Lung (tissue), 12 donors: ENCODE data around the gene MPHOSPH8. TPM values are rescaled to one million over a fixed set of nuclear protein-coding genes. Genes with fewer than 3 reads are reported as not detected.

ENCODE experiments used
- ATAC-seq: fragments of 200-7000 bp; cut with Tn5 transposase; one replicate; pipeline ENCODE4 v1.9.1; 2020; ENCODE audit warnings: moderate number of reproducible peaks; ENCODE audit not compliant: insufficient read depth, low FRiP score
- DNase-seq, 3 donors: peaks; one replicate each; pipeline ENCODE4 v3.0.0-alpha.2; 2013 to 2017
- H3K27ac ChIP-seq, 2 donors: one replicate each; pipeline ENCODE4 v1.5.1; 2013; ENCODE audit warnings: mild to moderate bottlenecking in 2 of 2, moderate library complexity in 2 of 2, control low read depth in 1 of 2, inconsistent platforms in 1 of 2, low read depth in 1 of 2, low read length in 1 of 2
- H3K27me3 ChIP-seq, 3 donors: one replicate each; pipeline ENCODE4 v1.5.1; 2013; ENCODE audit warnings: low read length in 2 of 3; ENCODE audit not compliant: control insufficient read depth in 3 of 3, insufficient read depth in 3 of 3
- H3K36me3 ChIP-seq, 4 donors: one replicate each; pipeline ENCODE4 v1.5.1; 2013; ENCODE audit warnings: low read length in 4 of 4, mild to moderate bottlenecking in 1 of 4, moderate library complexity in 1 of 4; ENCODE audit not compliant: control insufficient read depth in 4 of 4, insufficient read depth in 4 of 4
- H3K4me1 ChIP-seq, 5 donors: one replicate each; pipeline ENCODE4 v1.5.1; 2013; ENCODE audit warnings: low read length in 5 of 5, mild to moderate bottlenecking in 2 of 5, moderate library complexity in 1 of 5; ENCODE audit not compliant: control insufficient read depth in 5 of 5, insufficient read depth in 5 of 5
- H3K4me3 ChIP-seq: one replicate; pipeline ENCODE4 v1.5.1; 2013; ENCODE audit warnings: mild to moderate bottlenecking, control low read depth, moderate library complexity
- H3K9ac ChIP-seq, 2 donors: one replicate each; pipeline ENCODE4 v1.5.1; 2013; ENCODE audit warnings: low read length in 2 of 2, control low read depth in 1 of 2; ENCODE audit not compliant: insufficient read depth in 1 of 2
- H3K9me3 ChIP-seq, 4 donors: one replicate each; pipeline ENCODE4 v1.5.1; 2013; ENCODE audit warnings: low read length in 3 of 4, mild to moderate bottlenecking in 1 of 4, moderate library complexity in 1 of 4; ENCODE audit not compliant: control insufficient read depth in 4 of 4, insufficient read depth in 3 of 4
- CTCF ChIP-seq: IDR thresholded peaks from 2 replicates; pipeline ENCODE4 v1.5.1; 2012; ENCODE audit warnings: mild to moderate bottlenecking; ENCODE audit errors: control extremely low read depth, extremely low read depth
- WGBS, 2 donors: extraction: QIAGEN DNeasy Blood & Tissue Kit; methylation state at CpG; one replicate each; pipeline ENCODE4 v1.1.7; 2013; 5-methylcytosine and 5-hydroxymethylcytosine counted together
- polyA plus RNA-seq, 2 donors: library from polyadenylated mRNA; stranded (reverse); fragments of 200-250 nt; gene quantifications; one replicate each; pipeline ENCODE4 v1.2.1, GENCODE V29; 2013
- total RNA-seq, 2 donors: library from RNA; depleted of rRNA in 1 of 2; stranded (reverse); fragments of >200 nt in 1 of 2; gene quantifications; one replicate each; pipeline ENCODE4 v1.2.1, GENCODE V29; 2014 to 2021
- donor health status: control.
- donor health status: control.
- donor health status: Bipolar disorder and iron deficiency.
- donor health status: healthy.
- donor health status: DM: yes; HTN: yes; CAD: no.

Gene MPHOSPH8
- total and polyA plus RNA-seq, 4 donors, result 16.5 to 39.1 (median 29.6) TPM

- H3K4me1 ChIP-seq, result peaks cover 0 to 1% (median 0%) of the 10 kb centered on the region in 5 donors
- H3K4me3 ChIP-seq, result no peak overlapping the region
- no peak for DNase-seq
- no peaks in the 10 kb centered on the region for H3K36me3 ChIP-seq
- H3K27me3 ChIP-seq, result no peaks in the 10 kb centered on the region
- no peak overlapping the region for H3K27ac ChIP-seq
- no peak overlapping the region for H3K9ac ChIP-seq
- no peaks in the 10 kb centered on the region for H3K9me3 ChIP-seq
- TF ChIP-seq CTCF, result no peak
- WGBS, 2 donors, result 85 to 89% methylated on average over 5 of the region's 5 CpGs
- no peak for ATAC-seq
These were observed 35.9 kb upstream of the MPHOSPH8 start for GRCh38 chr13:19597523-19597922.

GRCh38 chr13:19601749-19602725 is 31.4 kb upstream of the MPHOSPH8 start:
- peaks cover 0 to 8% (median 2%) of the 10 kb centered on the region in 4 donors for H3K9me3 ChIP-seq
- ATAC-seq (peak; percentile 80), DNase-seq (peak; percentile 42 to 65 (median 45))
- peak overlapping the region; percentile 62 for H3K4me3 ChIP-seq
- H3K27ac ChIP-seq, result no peak overlapping the region
- no peaks in the 10 kb centered on the region for H3K36me3 ChIP-seq
- 2% methylated on average over 96 to 108 of the region's 108 CpGs for WGBS, 2 donors
- no peak for TF ChIP-seq CTCF
- no peaks in the 10 kb centered on the region for H3K27me3 ChIP-seq
- peaks cover 0 to 1% (median 0%) of the 10 kb centered on the region in 5 donors for H3K4me1 ChIP-seq
- H3K9ac ChIP-seq, result peak overlapping the region in 1 of 2 donors; percentile 25

- no peak for TF ChIP-seq CTCF
- ATAC-seq (no peak), DNase-seq (no peak)
- Histone ChIP-seq H3K27me3 (no peaks in the 10 kb centered on the region), H3K9ac (no peak overlapping the region), H3K27ac (no peak overlapping the region), H3K36me3 (no peaks in the 10 kb centered on the region), H3K4me3 (no peak overlapping the region), H3K9me3 (peaks cover 0 to 10% (median 2%) of the 10 kb centered on the region in 4 donors), H3K4me1 (peaks cover 0 to 1% (median 0%) of the 10 kb centered on the region in 5 donors)
- WGBS, 2 donors, result 83 to 87% methylated on average over 6 of the region's 6 CpGs
These were observed 29.2 kb upstream of the MPHOSPH8 start for GRCh38 chr13:19604306-19604705.
